Fibroblast of lung (primary cell): Measurements from ENCODE around the gene SYT9. TPM values are rescaled to one million over a fixed set of nuclear protein-coding genes. Genes with fewer than 3 reads are reported as not detected.

Source experiments
- DNase-seq, 2 donors: peaks; one replicate each; pipeline versions ENCODE4 v3.0.0 to v3.0.0-alpha.2; 2010; ENCODE audit warnings: low read depth in 2 of 2
- H2AFZ ChIP-seq: 2 replicates; pipeline ENCODE4 v1.5.1; 2012; ENCODE audit warnings: low read length, control low read depth, inconsistent platforms
- H3K27ac ChIP-seq: 2 replicates; pipeline ENCODE4 v1.5.1; 2011; ENCODE audit warnings: low read length, control low read depth; ENCODE audit not compliant: insufficient read depth
- H3K27me3 ChIP-seq: 2 replicates; pipeline ENCODE4 v1.5.1; 2011; ENCODE audit warnings: mild to moderate bottlenecking, low read length; ENCODE audit not compliant: control insufficient read depth, insufficient read depth
- H3K36me3 ChIP-seq: 2 replicates; pipeline ENCODE4 v1.5.1; 2011; ENCODE audit warnings: low read length; ENCODE audit not compliant: control insufficient read depth, insufficient read depth
- H3K4me1 ChIP-seq: 2 replicates; pipeline ENCODE4 v1.5.1; 2011; ENCODE audit warnings: low read length; ENCODE audit not compliant: control insufficient read depth, insufficient read depth; ENCODE audit errors: extremely low read depth
- H3K4me2 ChIP-seq: 2 replicates; pipeline ENCODE4 v1.5.1; 2011; ENCODE audit warnings: low read length, control low read depth; ENCODE audit not compliant: insufficient read depth; ENCODE audit errors: extremely low read depth
- H3K4me3 ChIP-seq, 4 experiments: fragments of 200-600 bp in 1 of 4; sonication (generic) in 1 of 4; replicated peaks in 1 of 4; 2 replicates each; pipeline ENCODE4 v1.5.1; 2011 to 2016; ENCODE audit warnings: low read length in 4 of 4, low read depth in 3 of 4, mild to moderate bottlenecking in 3 of 4, control low read depth in 2 of 4, inconsistent platforms in 1 of 4, mixed read lengths in 1 of 4; ENCODE audit not compliant: insufficient read depth in 1 of 4; ENCODE audit errors: control extremely low read depth in 1 of 4
- H3K79me2 ChIP-seq: 2 replicates; pipeline ENCODE4 v1.5.1; 2012; ENCODE audit warnings: mild to moderate bottlenecking, low read length, inconsistent platforms; ENCODE audit not compliant: control insufficient read depth, insufficient read depth
- H3K9ac ChIP-seq: 2 replicates; pipeline ENCODE4 v1.5.1; 2011; ENCODE audit warnings: mild to moderate bottlenecking, low read length, control low read depth; ENCODE audit not compliant: insufficient read depth
- H3K9me3 ChIP-seq: 2 replicates; pipeline ENCODE4 v1.5.1; 2012; ENCODE audit warnings: low read depth, low read length; ENCODE audit not compliant: control insufficient read depth, insufficient read depth
- H4K20me1 ChIP-seq: 2 replicates; pipeline ENCODE4 v1.5.1; 2011; ENCODE audit warnings: low read length; ENCODE audit not compliant: control insufficient read depth, insufficient read depth; ENCODE audit errors: extremely low read depth
- EZH2 ChIP-seq: IDR thresholded peaks from 2 replicates; pipeline ENCODE4 v1.5.1; 2012; ENCODE audit warnings: low read length, control low read depth, mild to moderate bottlenecking; ENCODE audit errors: missing control alignments
- polyA plus RNA-seq, 2 donors: library from polyadenylated mRNA; depleted of rRNA in 1 of 2; stranded (reverse) in 1 of 2; unstranded in 1 of 2; fragments of >200 nt; gene quantifications; 2 replicates each; pipeline ENCODE4 v1.2.1, GENCODE V29; 2011 to 2012; ENCODE audit warnings: missing spikeins in 1 of 2
- total RNA-seq: library from RNA; depleted of rRNA; stranded (reverse); fragments of >200 nt; gene quantifications from 2 replicates; pipeline ENCODE4 v1.2.1, GENCODE V29; 2014
- TF ChIP-seq, protein P1 (sequence below), 2 donors: IDR thresholded peaks in 1 of 2; conservative IDR thresholded peaks in 1 of 2; 1 replicate in 1 of 2; 2 replicates in 1 of 2; pipeline ENCODE4 v1.5.1; 2011 to 2012; ENCODE audit warnings: low read length in 2 of 2, control low read depth in 1 of 2, inconsistent platforms in 1 of 2, low read depth in 1 of 2, mild to moderate bottlenecking in 1 of 2

The SYT9 gene
- total and polyA plus RNA-seq, 2 donors (not counting 1 experiment from before 2014, with no cell fraction given): not detected

DNA sequence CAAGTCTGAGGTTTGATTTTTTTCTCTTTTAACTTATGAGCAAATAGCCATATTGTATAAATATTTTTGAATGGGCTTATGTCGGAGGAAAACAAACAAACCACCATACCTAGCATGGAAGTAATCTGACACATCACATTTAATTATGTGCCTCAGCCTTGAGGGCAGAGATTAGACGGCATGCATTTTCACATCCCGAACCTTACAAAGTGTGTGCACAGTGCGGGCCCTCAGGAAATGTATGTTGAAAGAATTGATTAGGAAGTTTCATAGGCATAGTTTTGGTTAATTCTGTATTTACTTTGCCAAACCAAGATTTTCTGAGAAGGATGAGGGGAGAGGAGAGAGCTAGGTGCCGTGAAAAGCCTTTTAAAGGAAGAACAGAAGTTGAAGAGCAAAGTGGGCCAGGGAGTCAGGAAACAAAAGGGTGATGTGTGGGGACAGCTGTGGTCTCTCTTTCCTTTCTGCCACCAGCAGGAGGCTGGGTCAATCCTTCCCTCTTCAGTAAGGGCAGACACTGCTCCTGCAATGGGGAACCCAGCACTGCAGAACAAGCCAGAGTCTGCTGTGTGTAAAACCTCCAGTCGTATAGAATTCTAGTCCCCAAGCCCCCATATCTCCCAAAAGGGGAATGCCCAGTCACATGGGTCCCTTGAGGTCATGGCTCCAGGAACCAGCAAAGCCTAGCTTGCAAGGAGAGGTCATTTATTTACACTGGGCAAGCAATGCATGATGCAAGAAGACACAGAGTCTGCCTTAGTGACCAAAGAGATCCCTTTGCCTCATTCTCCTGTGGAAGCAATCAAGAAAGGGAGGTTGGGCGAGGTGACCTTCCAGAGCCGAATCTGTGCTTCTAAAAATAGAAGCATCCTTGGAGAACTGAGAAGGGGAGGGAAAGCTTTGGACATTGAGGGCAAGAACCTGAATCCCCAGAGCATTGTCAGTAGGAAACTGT is 162.5 kb downstream of the SYT9 start:
- no peaks in the 10 kb centered on the region for H4K20me1 ChIP-seq
- H3K9ac ChIP-seq: no peak overlapping the region
- H3K4me1 ChIP-seq: no peaks in the 10 kb centered on the region
- no peak overlapping the region for H2AFZ ChIP-seq
- no peaks in the 10 kb centered on the region for H3K79me2 ChIP-seq
- H3K36me3 ChIP-seq: no peaks in the 10 kb centered on the region
- H3K27me3 ChIP-seq: no peaks in the 10 kb centered on the region
- no peak overlapping the region for H3K4me3 ChIP-seq
- H3K4me2 ChIP-seq: no peak overlapping the region
- TF ChIP-seq, protein P1, sequence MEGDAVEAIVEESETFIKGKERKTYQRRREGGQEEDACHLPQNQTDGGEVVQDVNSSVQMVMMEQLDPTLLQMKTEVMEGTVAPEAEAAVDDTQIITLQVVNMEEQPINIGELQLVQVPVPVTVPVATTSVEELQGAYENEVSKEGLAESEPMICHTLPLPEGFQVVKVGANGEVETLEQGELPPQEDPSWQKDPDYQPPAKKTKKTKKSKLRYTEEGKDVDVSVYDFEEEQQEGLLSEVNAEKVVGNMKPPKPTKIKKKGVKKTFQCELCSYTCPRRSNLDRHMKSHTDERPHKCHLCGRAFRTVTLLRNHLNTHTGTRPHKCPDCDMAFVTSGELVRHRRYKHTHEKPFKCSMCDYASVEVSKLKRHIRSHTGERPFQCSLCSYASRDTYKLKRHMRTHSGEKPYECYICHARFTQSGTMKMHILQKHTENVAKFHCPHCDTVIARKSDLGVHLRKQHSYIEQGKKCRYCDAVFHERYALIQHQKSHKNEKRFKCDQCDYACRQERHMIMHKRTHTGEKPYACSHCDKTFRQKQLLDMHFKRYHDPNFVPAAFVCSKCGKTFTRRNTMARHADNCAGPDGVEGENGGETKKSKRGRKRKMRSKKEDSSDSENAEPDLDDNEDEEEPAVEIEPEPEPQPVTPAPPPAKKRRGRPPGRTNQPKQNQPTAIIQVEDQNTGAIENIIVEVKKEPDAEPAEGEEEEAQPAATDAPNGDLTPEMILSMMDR (conservative IDR thresholded peaks at IDR 0.05 in 1 of 2, IDR thresholded peaks at IDR 0.05 in 1 of 2; ENCODE audit: low read depth in 1 of 2, low read length in 2 of 2): no peak
- no peak for TF ChIP-seq EZH2
- H3K27ac ChIP-seq: no peak overlapping the region
- DNase-seq: no peak
- no peaks in the 10 kb centered on the region for H3K9me3 ChIP-seq

DNA sequence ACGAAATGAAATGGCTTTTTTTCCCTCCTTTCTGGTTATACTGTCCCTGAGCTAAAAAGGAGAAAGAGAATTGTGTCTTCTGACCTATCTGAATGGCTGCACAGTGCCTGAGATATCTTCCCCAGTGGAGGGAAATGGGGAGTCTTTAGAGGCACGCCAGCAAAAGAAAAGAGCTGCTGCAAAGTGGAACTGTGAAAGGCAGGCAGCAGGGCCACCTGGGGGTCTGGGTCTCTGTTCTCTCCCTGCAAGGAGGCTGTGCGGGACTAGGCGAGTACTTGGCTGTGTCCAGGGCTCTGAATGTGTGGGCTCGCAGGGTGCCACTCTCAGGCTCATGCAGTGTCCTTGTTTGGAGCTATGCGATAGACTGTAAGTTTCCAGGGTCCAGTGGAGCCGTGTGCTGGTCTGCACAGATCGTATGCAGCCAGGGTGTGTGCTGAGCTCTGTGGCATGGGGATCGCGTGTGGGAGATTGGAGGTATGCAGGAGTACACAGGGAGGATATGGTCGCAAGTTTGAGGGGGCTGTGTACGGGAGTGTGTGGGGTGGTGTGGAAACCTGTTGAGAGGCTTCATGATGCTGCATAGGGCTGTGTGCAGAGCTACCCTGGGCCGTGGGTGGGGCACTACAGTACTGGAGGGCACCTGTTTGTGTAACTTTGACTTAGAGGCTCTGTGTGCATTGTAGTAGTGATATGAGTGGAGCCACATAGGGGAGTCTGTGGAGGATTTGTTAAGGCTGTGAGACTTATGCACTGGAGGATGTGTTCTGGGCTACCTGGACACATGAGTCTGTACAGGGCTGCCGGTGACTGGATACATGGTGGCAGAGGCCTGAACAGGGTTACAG is 163.5 kb downstream of the SYT9 start:
- TF ChIP-seq EZH2: no peak
- TF ChIP-seq, protein P1 (conservative IDR thresholded peaks at IDR 0.05 in 1 of 2, IDR thresholded peaks at IDR 0.05 in 1 of 2; ENCODE audit: low read depth in 1 of 2, low read length in 2 of 2): no peak

DNA sequence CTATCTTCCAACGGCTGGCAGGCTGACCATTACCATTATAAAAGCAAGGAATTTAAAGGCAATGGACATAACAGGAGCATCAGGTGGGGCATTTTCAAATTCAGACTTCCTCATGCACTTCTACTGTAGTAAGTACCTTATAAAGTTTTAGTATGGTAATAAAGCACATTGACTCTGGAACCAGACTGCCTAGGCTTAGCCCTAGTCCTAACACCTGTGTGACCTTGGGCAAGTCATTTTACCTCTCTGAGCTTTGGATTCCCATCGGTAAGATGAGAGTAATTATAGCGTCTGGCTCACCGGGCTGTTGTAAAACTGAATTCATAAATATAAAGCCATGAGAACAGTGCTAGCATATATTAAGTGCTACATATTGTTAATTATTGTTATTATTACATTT is 164.4 kb downstream of the SYT9 start:
- H3K79me2 ChIP-seq: no peaks in the 10 kb centered on the region
- H3K4me1 ChIP-seq: no peaks in the 10 kb centered on the region
- no peaks in the 10 kb centered on the region for H3K27me3 ChIP-seq
- H3K9ac ChIP-seq: no peak overlapping the region
- H3K4me2 ChIP-seq: no peak overlapping the region
- no peak overlapping the region for H3K4me3 ChIP-seq
- H3K27ac ChIP-seq: no peak overlapping the region
- TF ChIP-seq EZH2: no peak
- TF ChIP-seq, protein P1 (conservative IDR thresholded peaks at IDR 0.05 in 1 of 2, IDR thresholded peaks at IDR 0.05 in 1 of 2; ENCODE audit: low read depth in 1 of 2, low read length in 2 of 2): no peak
- H2AFZ ChIP-seq: no peak overlapping the region
- no peaks in the 10 kb centered on the region for H4K20me1 ChIP-seq
- H3K36me3 ChIP-seq: no peaks in the 10 kb centered on the region
- no peak for DNase-seq
- no peaks in the 10 kb centered on the region for H3K9me3 ChIP-seq

More for the DNA sequence above, 163.5 kb downstream of the SYT9 start:
- Histone ChIP-seq H2AFZ (no peak overlapping the region), H3K9me3 (no peaks in the 10 kb centered on the region), H4K20me1 (no peaks in the 10 kb centered on the region), H3K79me2 (no peaks in the 10 kb centered on the region), H3K27me3 (no peaks in the 10 kb centered on the region), H3K9ac (no peak overlapping the region), H3K36me3 (no peaks in the 10 kb centered on the region), H3K27ac (no peak overlapping the region), H3K4me2 (no peak overlapping the region), H3K4me3 (no peak overlapping the region), H3K4me1 (no peaks in the 10 kb centered on the region)
- no peak for DNase-seq
